ENCODE data around the gene ARHGAP21.

GRCh38 chr10:24685958-24686540, 37.6 kb downstream of the ARHGAP21 start:
- TF ChIP-seq POLR2A (IDR thresholded peaks at IDR 0.05) (no peak), POLR2AphosphoS5 (IDR thresholded peaks at IDR 0.05) (no peak)
